Duodenal mucosa (tissue), 2 donors: ENCODE results near the gene RFX7.

Experiments
- H3K27ac ChIP-seq: one replicate; pipeline ENCODE4 v1.7.0; 2013; ENCODE audit warnings: low read depth, low read length
- H3K27me3 ChIP-seq, 2 donors: one replicate each; pipeline ENCODE4 v1.7.0; 2013; ENCODE audit warnings: low read length in 2 of 2, control low read depth in 1 of 2; ENCODE audit not compliant: insufficient read depth in 2 of 2, control insufficient read depth in 1 of 2
- H3K36me3 ChIP-seq, 2 donors: one replicate each; pipeline ENCODE4 v1.7.0; 2013; ENCODE audit warnings: low read length in 2 of 2, control low read depth in 1 of 2; ENCODE audit not compliant: insufficient read depth in 2 of 2, control insufficient read depth in 1 of 2
- H3K4me1 ChIP-seq, 2 donors: one replicate each; pipeline ENCODE4 v1.7.0; 2013; ENCODE audit warnings: low read length in 2 of 2, control low read depth in 1 of 2; ENCODE audit not compliant: insufficient read depth in 2 of 2, control insufficient read depth in 1 of 2
- H3K4me3 ChIP-seq, 2 donors: one replicate each; pipeline ENCODE4 v1.7.0; 2013; ENCODE audit warnings: low read length in 2 of 2, low read depth in 1 of 2
- H3K9ac ChIP-seq, 2 donors: one replicate each; pipeline ENCODE4 v1.7.0; 2013; ENCODE audit warnings: low read length in 2 of 2, low read depth in 1 of 2
- H3K9me3 ChIP-seq, 2 donors: one replicate each; pipeline ENCODE4 v1.7.0; 2013; ENCODE audit warnings: low read length in 2 of 2, control low read depth in 1 of 2; ENCODE audit not compliant: control insufficient read depth in 1 of 2

RFX7 gene

GRCh38 chr15:56095406-56095805, 148.3 kb downstream of the RFX7 start:
- Histone ChIP-seq H3K4me3 (no peak overlapping the region), H3K9me3 (no peaks in the 10 kb centered on the region), H3K27ac (no peak overlapping the region), H3K36me3 (peaks cover 45 to 49% of the 10 kb centered on the region in 2 donors), H3K4me1 (no peaks in the 10 kb centered on the region), H3K27me3 (no peaks in the 10 kb centered on the region), H3K9ac (no peak overlapping the region)

- Histone ChIP-seq H3K9me3 (no peaks in the 10 kb centered on the region), H3K4me1 (no peaks in the 10 kb centered on the region), H3K27me3 (no peaks in the 10 kb centered on the region), H3K4me3 (no peak overlapping the region), H3K36me3 (peaks cover 42 to 45% of the 10 kb centered on the region in 2 donors), H3K27ac (no peak overlapping the region), H3K9ac (no peak overlapping the region)
These were observed 149.5 kb downstream of the RFX7 start for GRCh38 chr15:56094171-56094570.

GRCh38 chr15:56088389-56088788, 155.3 kb downstream of the RFX7 start:
- Histone ChIP-seq H3K4me3 (no peak overlapping the region), H3K27me3 (no peaks in the 10 kb centered on the region), H3K9me3 (no peaks in the 10 kb centered on the region), H3K36me3 (peaks cover 6 to 7% of the 10 kb centered on the region in 2 donors), H3K4me1 (no peaks in the 10 kb centered on the region), H3K9ac (no peak overlapping the region), H3K27ac (no peak overlapping the region)

GRCh38 chr15:56086566-56086965, 157.1 kb downstream of the RFX7 start:
- Histone ChIP-seq H3K27ac (no peak overlapping the region), H3K9me3 (no peaks in the 10 kb centered on the region), H3K27me3 (no peaks in the 10 kb centered on the region), H3K4me1 (no peaks in the 10 kb centered on the region), H3K4me3 (no peak overlapping the region), H3K36me3 (no peaks in the 10 kb centered on the region), H3K9ac (no peak overlapping the region)

- Histone ChIP-seq H3K9me3 (no peaks in the 10 kb centered on the region), H3K27me3 (no peaks in the 10 kb centered on the region), H3K4me3 (no peak overlapping the region), H3K27ac (no peak overlapping the region), H3K36me3 (no peaks in the 10 kb centered on the region), H3K9ac (no peak overlapping the region), H3K4me1 (no peaks in the 10 kb centered on the region)
These were observed 161.4 kb downstream of the RFX7 start for GRCh38 chr15:56082263-56082761.

- no peak overlapping the region for H3K27ac ChIP-seq
- H3K9ac ChIP-seq = no peak overlapping the region
- H3K4me3 ChIP-seq = no peak overlapping the region
- no peaks in the 10 kb centered on the region for H3K36me3 ChIP-seq
- H3K9me3 ChIP-seq = no peaks in the 10 kb centered on the region
- no peaks in the 10 kb centered on the region for H3K27me3 ChIP-seq
- no peaks in the 10 kb centered on the region for H3K4me1 ChIP-seq
These were observed 166.6 kb downstream of the RFX7 start for GRCh38 chr15:56077081-56077480.

- H3K4me1 ChIP-seq = no peaks in the 10 kb centered on the region
- H3K27me3 ChIP-seq = no peaks in the 10 kb centered on the region
- H3K36me3 ChIP-seq = no peaks in the 10 kb centered on the region
- H3K27ac ChIP-seq = no peak overlapping the region
- H3K4me3 ChIP-seq = no peak overlapping the region
- H3K9ac ChIP-seq = no peak overlapping the region
- H3K9me3 ChIP-seq = no peaks in the 10 kb centered on the region
These were observed 167.0 kb downstream of the RFX7 start for GRCh38 chr15:56076640-56077039.

GRCh38 chr15:56074481-56075265, 169.0 kb downstream of the RFX7 start:
- H3K27ac ChIP-seq = no peak overlapping the region
- H3K27me3 ChIP-seq = no peaks in the 10 kb centered on the region
- no peaks in the 10 kb centered on the region for H3K36me3 ChIP-seq
- H3K4me3 ChIP-seq = no peak overlapping the region
- no peaks in the 10 kb centered on the region for H3K9me3 ChIP-seq
- H3K4me1 ChIP-seq = no peaks in the 10 kb centered on the region
- H3K9ac ChIP-seq = no peak overlapping the region

- Histone ChIP-seq H3K27me3 (no peaks in the 10 kb centered on the region), H3K4me1 (no peaks in the 10 kb centered on the region), H3K27ac (no peak overlapping the region), H3K36me3 (no peaks in the 10 kb centered on the region), H3K9me3 (no peaks in the 10 kb centered on the region), H3K4me3 (no peak overlapping the region), H3K9ac (no peak overlapping the region)
These were observed 179.5 kb downstream of the RFX7 start for GRCh38 chr15:56064152-56064551.

- Histone ChIP-seq H3K4me1 (no peaks in the 10 kb centered on the region), H3K4me3 (no peak overlapping the region), H3K9ac (no peak overlapping the region), H3K27me3 (no peaks in the 10 kb centered on the region), H3K9me3 (no peaks in the 10 kb centered on the region), H3K27ac (no peak overlapping the region), H3K36me3 (no peaks in the 10 kb centered on the region)
These were observed 184.0 kb downstream of the RFX7 start for GRCh38 chr15:56059716-56060115.
